NT2/D1 (cell line): ENCODE measurements around the gene HPS5.

ENCODE experiments used
- SUZ12 ChIP-seq: IDR thresholded peaks from 2 replicates; pipeline ENCODE4 v1.6.1; 2011; ENCODE audit not compliant: insufficient read length, insufficient read depth; ENCODE audit errors: extremely low read depth
- YY1 ChIP-seq: IDR thresholded peaks from 2 replicates; pipeline ENCODE4 v1.6.1; 2011; ENCODE audit not compliant: insufficient read length, insufficient read depth
- ZNF274 ChIP-seq: IDR thresholded peaks from 2 replicates; pipeline ENCODE4 v1.6.1; 2011; ENCODE audit warnings: mild to moderate bottlenecking, low read depth, low read length

DNA sequence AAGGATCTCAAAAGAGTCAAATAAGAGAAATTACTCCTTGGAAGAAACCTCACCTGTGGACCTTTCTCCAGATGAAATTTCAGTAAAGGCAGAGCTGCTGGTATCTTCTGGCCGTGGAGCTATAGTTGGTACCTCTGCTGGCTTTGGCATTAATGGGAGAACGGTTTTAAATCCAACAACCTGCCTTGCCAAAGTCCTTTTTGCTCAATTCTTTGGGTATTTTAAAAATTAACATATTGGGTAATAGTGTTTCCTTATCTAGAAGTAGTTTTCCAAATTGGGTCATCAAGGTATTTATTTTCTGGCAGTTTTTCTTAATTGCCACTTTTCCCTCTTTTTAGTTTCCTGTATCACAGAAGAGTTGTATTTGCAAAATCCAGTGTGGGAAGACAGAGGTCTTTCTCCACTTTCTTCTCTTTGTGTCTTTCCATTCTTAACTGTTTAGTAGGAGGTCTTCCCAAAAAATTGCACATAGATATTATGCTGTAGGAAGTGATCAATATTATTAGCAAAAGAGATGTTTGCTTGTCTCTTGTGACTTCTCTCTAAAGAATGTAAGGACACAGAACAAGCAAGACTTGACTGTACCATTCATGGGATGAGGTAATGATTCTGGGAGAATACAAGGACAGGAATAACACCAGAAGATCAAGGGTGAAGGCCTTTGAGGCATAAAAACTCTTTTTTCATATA, 85.1 kb downstream of the HPS5 start, which contains the start of gene SAA4:
- TF ChIP-seq YY1 (no peak), ZNF274 (no peak), SUZ12 (no peak)
